Measurements from ENCODE around the gene KCNIP4. TPM values are rescaled to one million over a fixed set of nuclear protein-coding genes. Genes with fewer than 3 reads are reported as not detected.

The KCNIP4 gene
- total and polyA plus RNA-seq, 9 of the 15 experiments (the other 6 are each of a cell fraction or from before 2014, with no cell fraction given) = 0.25 to 0.41 TPM; not detected in 7

DNA sequence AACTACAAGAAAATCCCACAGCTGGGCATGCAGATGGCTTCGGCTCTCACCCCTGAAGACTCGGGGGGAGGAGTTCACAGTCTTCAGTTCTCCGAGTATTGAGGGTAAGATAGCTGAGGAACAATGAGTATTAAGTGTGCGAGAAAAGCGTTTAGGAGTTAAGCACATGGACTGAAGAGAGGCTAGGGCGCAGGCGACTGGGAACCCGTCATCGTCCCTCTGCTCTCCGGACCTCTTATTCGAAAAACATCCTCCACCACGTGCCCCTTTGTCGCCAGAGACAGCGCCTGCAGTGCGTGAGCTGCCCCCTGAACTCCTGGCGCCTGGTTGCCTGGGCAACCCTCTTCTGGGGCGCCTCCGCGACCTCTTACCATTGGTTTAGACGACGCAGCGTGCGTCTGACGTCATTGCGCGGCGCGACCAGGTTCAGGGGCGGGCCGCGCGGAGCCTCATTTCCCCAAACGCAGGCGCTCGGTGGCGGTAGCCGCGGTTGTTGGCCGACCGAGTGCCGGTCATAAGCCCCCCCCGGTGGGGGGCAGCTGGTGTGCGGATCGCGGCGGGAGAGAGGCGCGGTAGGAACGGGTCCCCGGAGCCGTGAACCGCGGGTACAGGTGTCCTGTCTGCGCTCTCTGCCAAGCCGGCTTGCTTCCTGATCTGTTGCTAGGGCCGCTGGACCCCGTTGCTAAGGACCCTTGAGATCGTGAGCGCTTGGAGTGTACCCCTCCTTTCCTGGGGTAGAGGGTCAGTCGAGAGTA, 1248.4 kb downstream of the KCNIP4 start, which contains the start of gene PACRGL (continued):
- peak; percentile 43 to 65; a peak in 2 of 4 replicates for TF ChIP-seq MAZ (CRISPR knock-in tag; conservative IDR thresholded peaks at IDR 0.05 in 1 of 2, IDR thresholded peaks at IDR 0.05 in 1 of 2)
- TF ChIP-seq ZKSCAN8 (CRISPR knock-in tag; IDR thresholded peaks at IDR 0.05) = no peak
- no peak for TF ChIP-seq CLOCK (CRISPR knock-in tag; IDR thresholded peaks at IDR 0.05; ENCODE audit: borderline replicate concordance)
- TF ChIP-seq VEZF1 (CRISPR knock-in tag; IDR thresholded peaks at IDR 0.05) = peak; percentile 58
- TF ChIP-seq PHF20 (IDR thresholded peaks at IDR 0.05; ENCODE audit: partially characterized antibody) = peak; percentile 93
- TF ChIP-seq CTBP1 (IDR thresholded peaks at IDR 0.05; ENCODE audit: borderline replicate concordance) = peak; percentile 55
- peak; percentile 92 for TF ChIP-seq C11orf30 (IDR thresholded peaks at IDR 0.05; ENCODE audit: low read depth)
- no peak for TF ChIP-seq DIDO1 (tag; IDR thresholded peaks at IDR 0.05; ENCODE audit: low read depth)
- no peak for TF ChIP-seq CBX8 (IDR thresholded peaks at IDR 0.05; ENCODE audit: borderline replicate concordance, extremely low read depth, low read depth, low read length, poor library complexity, severe bottlenecking)
- TF ChIP-seq MTF1 (CRISPR knock-in tag; IDR thresholded peaks at IDR 0.05; ENCODE audit: borderline replicate concordance) = no peak
- TF ChIP-seq KDM5B (IDR thresholded peaks at IDR 0.05; ENCODE audit: insufficient replicate concordance, low read depth, low read length) = peak; percentile 70
- peak; percentile 24 for TF ChIP-seq CBFA2T2 (conservative IDR thresholded peaks at IDR 0.05)
- TF ChIP-seq, protein P1, sequence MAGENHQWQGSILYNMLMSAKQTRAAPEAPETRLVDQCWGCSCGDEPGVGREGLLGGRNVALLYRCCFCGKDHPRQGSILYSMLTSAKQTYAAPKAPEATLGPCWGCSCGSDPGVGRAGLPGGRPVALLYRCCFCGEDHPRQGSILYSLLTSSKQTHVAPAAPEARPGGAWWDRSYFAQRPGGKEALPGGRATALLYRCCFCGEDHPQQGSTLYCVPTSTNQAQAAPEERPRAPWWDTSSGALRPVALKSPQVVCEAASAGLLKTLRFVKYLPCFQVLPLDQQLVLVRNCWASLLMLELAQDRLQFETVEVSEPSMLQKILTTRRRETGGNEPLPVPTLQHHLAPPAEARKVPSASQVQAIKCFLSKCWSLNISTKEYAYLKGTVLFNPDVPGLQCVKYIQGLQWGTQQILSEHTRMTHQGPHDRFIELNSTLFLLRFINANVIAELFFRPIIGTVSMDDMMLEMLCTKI (IDR thresholded peaks at IDR 0.05; ENCODE audit: partially characterized antibody) = no peak
- TF ChIP-seq RFX5 (IDR thresholded peaks at IDR 0.05; ENCODE audit: low read depth, low read length) = no peak
- TF ChIP-seq ASH1L (IDR thresholded peaks at IDR 0.05; ENCODE audit: borderline replicate concordance, low read depth, partially characterized antibody) = no peak
- TF ChIP-seq MNT (conservative IDR thresholded peaks at IDR 0.05) = peak; percentile 96 to 98
- no peak for TF ChIP-seq ZNF134 (CRISPR knock-in tag; conservative IDR thresholded peaks at IDR 0.05)
- no peak for TF ChIP-seq PCBP2 (IDR thresholded peaks at IDR 0.05; ENCODE audit: low read depth, low read length, poor library complexity, severe bottlenecking)
